K562 (cell line): ENCODE data around the gene THAP11. TPM values are rescaled to one million over a fixed set of nuclear protein-coding genes. Genes with fewer than 3 reads are reported as not detected.

Experiments used
- DDX20 ChIP-seq: fragments of 450-650 bp; IDR thresholded peaks from 2 replicates; pipeline ENCODE4 v1.6.1; 2016; ENCODE audit warnings: missing genetic modification characterization, low read depth, mild to moderate bottlenecking, missing compliant biosample characterization, moderate library complexity
- DPF2 ChIP-seq: fragments of 450-650 bp; IDR thresholded peaks from 2 replicates; pipeline ENCODE4 v1.6.1; 2016
- FOS ChIP-seq: IDR thresholded peaks from 3 replicates; pipeline ENCODE4 v1.6.1; 2011; ENCODE audit not compliant: insufficient read length; ENCODE audit errors: extremely low read depth
- HBP1 ChIP-seq: fragments of 450-650 bp; formaldehyde crosslinking; IDR thresholded peaks from 2 replicates; pipeline ENCODE4 v1.4.0; 2022; ENCODE audit warnings: missing genetic modification characterization
- MNT ChIP-seq, 2 experiments: fragments of 450-650 bp; conservative IDR thresholded peaks; 2 replicates each; pipeline ENCODE4 v1.6.1; 2017; ENCODE audit warnings: mild to moderate bottlenecking in 2 of 2, moderate library complexity in 2 of 2
- MYNN ChIP-seq, 2 experiments: sonication (generic); formaldehyde crosslinking in 1 of 2; IDR thresholded peaks; 2 replicates each; pipeline versions ENCODE4 v1.5.0 to v1.6.1; 2016 to 2020; ENCODE audit warnings: antibody characterized with exemption in 1 of 2, missing genetic modification reagents in 1 of 2
- NELFE ChIP-seq: IDR thresholded peaks from 2 replicates; pipeline ENCODE4 v1.6.1; 2011; ENCODE audit warnings: mild to moderate bottlenecking; ENCODE audit not compliant: insufficient read depth, insufficient read length
- POLR2AphosphoS5 ChIP-seq: IDR thresholded peaks from 2 replicates; pipeline ENCODE4 v1.6.1; 2011; ENCODE audit warnings: mild to moderate bottlenecking, low read depth, low read length, moderate library complexity; ENCODE audit not compliant: control insufficient read depth, insufficient read depth
- SIX5 ChIP-seq, 2 experiments: IDR thresholded peaks; 2 replicates each; pipeline ENCODE4 v1.6.1; 2011; ENCODE audit warnings: low read length in 2 of 2, borderline replicate concordance in 1 of 2, low read depth in 1 of 2, mild to moderate bottlenecking in 1 of 2, moderate library complexity in 1 of 2; ENCODE audit not compliant: insufficient read depth in 1 of 2
- SLC30A9 ChIP-seq: fragments of 250-450 bp; sonication (Bioruptor Pico); IDR thresholded peaks from 2 replicates; pipeline ENCODE4 v1.8.0; 2022; ENCODE audit warnings: mild to moderate bottlenecking, moderate library complexity
- TEAD4 ChIP-seq, 2 experiments: sonication (generic) in 1 of 2; formaldehyde crosslinking in 1 of 2; IDR thresholded peaks; 2 replicates each; pipeline versions ENCODE4 v1.6.1 to v1.8.0; 2012 to 2022; ENCODE audit warnings: borderline replicate concordance in 1 of 2, inconsistent platforms in 1 of 2, low read length in 1 of 2, mild to moderate bottlenecking in 1 of 2, missing genetic modification reagents in 1 of 2
- TOE1 ChIP-seq, 2 experiments: fragments of 450-650 bp in 1 of 2; sonication (generic) in 1 of 2; formaldehyde crosslinking in 1 of 2; IDR thresholded peaks; 2 replicates each; pipeline versions ENCODE4 v1.7.1 to v1.8.0; 2016 to 2022; ENCODE audit warnings: borderline replicate concordance in 2 of 2, mild to moderate bottlenecking in 2 of 2, antibody characterized with exemption in 1 of 2, inconsistent platforms in 1 of 2, low read depth in 1 of 2, missing genetic modification reagents in 1 of 2, moderate library complexity in 1 of 2
- TRIM24 ChIP-seq, 2 experiments: fragments of 450-650 bp; IDR thresholded peaks; 2 replicates each; pipeline ENCODE4 v1.6.1; 2016
- ZFP1 ChIP-seq: fragments of 450-650 bp; formaldehyde crosslinking; IDR thresholded peaks from 2 replicates; pipeline ENCODE4 v1.4.0; 2020; ENCODE audit warnings: mild to moderate bottlenecking, mixed read lengths
- ZFPM2 ChIP-seq: fragments of 250-450 bp; sonication (Bioruptor Pico); IDR thresholded peaks from 2 replicates; pipeline ENCODE4 v1.5.1; 2022; ENCODE audit warnings: mild to moderate bottlenecking
- ZFX ChIP-seq: sonication (generic); formaldehyde crosslinking; IDR thresholded peaks from 2 replicates; pipeline ENCODE4 v1.8.0; 2022; ENCODE audit warnings: mild to moderate bottlenecking, missing genetic modification reagents, moderate library complexity
- ZNF239 ChIP-seq: fragments of 250-450 bp; sonication (Bioruptor Pico); IDR thresholded peaks from 2 replicates; pipeline ENCODE4 v1.4.0; 2020; ENCODE audit warnings: mild to moderate bottlenecking
- ZNF561 ChIP-seq: fragments of 450-650 bp; formaldehyde crosslinking; conservative IDR thresholded peaks from 2 replicates; pipeline ENCODE4 v1.4.0; 2020; ENCODE audit warnings: mild to moderate bottlenecking, moderate library complexity
- ZNF717 ChIP-seq: fragments of 250-450 bp; sonication (Bioruptor Pico); IDR thresholded peaks from 2 replicates; pipeline ENCODE4 v1.5.0; 2021
- ZNF75A ChIP-seq: fragments of 450-650 bp; formaldehyde crosslinking; IDR thresholded peaks from 2 replicates; pipeline ENCODE4 v1.4.0; 2020; ENCODE audit warnings: mild to moderate bottlenecking
- polyA plus RNA-seq, 8 experiments: library from polyadenylated mRNA; depleted of rRNA in 4 of 8; stranded (reverse) in 5 of 8; unstranded in 3 of 8; fragments of >200 nt; fragmentation: Nextera tagmentation in 2 of 8; fragmentation: Illumina TruSeq in 1 of 8; extraction: Ambion mirVana in 2 of 8; extraction: Trizol in 1 of 8; gene quantifications; 2 replicates each; pipeline versions ENCODE4 v1.2.1 to v1.2.3, GENCODE V29; 2011 to 2014; ENCODE audit warnings: inconsistent platforms in 1 of 8, missing spikeins in 1 of 8
- total RNA-seq, 7 experiments: library from RNA; depleted of rRNA in 6 of 7; stranded (reverse); fragments of >200 nt in 6 of 7; fragmentation: Illumina TruSeq in 2 of 7; extraction: Trizol in 2 of 7; gene quantifications; 2 replicates each; pipeline versions ENCODE4 v1.2.1 to v1.2.3, GENCODE V29; 2011 to 2021; ENCODE audit warnings: low replicate concordance in 1 of 7

Gene THAP11
- total and polyA plus RNA-seq, 9 of the 15 experiments (the other 6 are each of a cell fraction or from before 2014, with no cell fraction given) = 2.4 to 31.6 (median 21.4) TPM

GRCh38 chr16:67872631-67873434, 30.7 kb downstream of the THAP11 start, which contains the start of gene EDC4 (continued):
- TF ChIP-seq TEAD4 (IDR thresholded peaks at IDR 0.05; ENCODE audit: low read length) = no peak
- TF ChIP-seq TEAD4 (CRISPR knock-in tag; IDR thresholded peaks at IDR 0.05; ENCODE audit: borderline replicate concordance) = peak; percentile 64; the same call in 1 of the 2 replicates
- peak in 1 of 2 experiments; percentile 91; a peak in 3 of 4 replicates for TF ChIP-seq MNT (conservative IDR thresholded peaks at IDR 0.05)
- TF ChIP-seq ZFPM2 (CRISPR knock-in tag) = no peak
- no peak for TF ChIP-seq DDX20 (tag)
- TF ChIP-seq MYNN (IDR thresholded peaks at IDR 0.05) = peak; percentile 65; the same call in 1 of the 2 replicates
- no peak for TF ChIP-seq MYNN (CRISPR knock-in tag; IDR thresholded peaks at IDR 0.05)
- no peak for TF ChIP-seq DPF2
- no peak for TF ChIP-seq ZNF239 (CRISPR knock-in tag)
- no peak for TF ChIP-seq NELFE
- peak; percentile 45; the same call in 1 of the 2 replicates for TF ChIP-seq ZFP1
- peak; percentile 81; the same call in 1 of the 2 replicates for TF ChIP-seq HBP1
- 0 out of 2 replicates have a peak, but pooled peaks have one; percentile 16 for TF ChIP-seq ZNF75A (CRISPR knock-in tag)
- TF ChIP-seq POLR2AphosphoS5 = peak; percentile 85; the same call in 1 of the 2 replicates
- peak; percentile 45 to 55; a peak in 3 of 4 replicates for TF ChIP-seq SIX5 (IDR thresholded peaks at IDR 0.05; ENCODE audit: borderline replicate concordance in 1 of 2, insufficient read depth in 1 of 2, low read depth in 1 of 2, low read length in 2 of 2)
- no peak for TF ChIP-seq ZNF561
- TF ChIP-seq ZFX (CRISPR knock-in tag) = peak; percentile 90
- TF ChIP-seq FOS = no peak
- TF ChIP-seq TRIM24 (IDR thresholded peaks at IDR 0.05) = peak in 1 of 2 experiments; percentile 99; a peak in 2 of 4 replicates
- TF ChIP-seq SLC30A9 (CRISPR knock-in tag) = no peak
- TF ChIP-seq TOE1 (IDR thresholded peaks at IDR 0.05; ENCODE audit: borderline replicate concordance) = peak; percentile 82
- no peak for TF ChIP-seq TOE1 (CRISPR knock-in tag; IDR thresholded peaks at IDR 0.05; ENCODE audit: borderline replicate concordance, low read depth)
- no peak for TF ChIP-seq ZNF717
